ENCODE data around the gene IQSEC1. TPM values are rescaled to one million over a fixed set of nuclear protein-coding genes. Genes with fewer than 3 reads are reported as not detected.
A peak's percentile ranks its signal among the peaks of the same experiment; 100 is the strongest.

IQSEC1 gene
- total RNA-seq, 4 donors from 2014 or later = 56.1 to 99.5 (median 78.2) TPM

GRCh38 chr3:12870942-12871341, 202.3 kb downstream of the IQSEC1 start:
- no peak for DNase-seq (ENCODE audit: extremely low spot score)
- peak overlapping the region in 1 of 4 donors; percentile 39 for H3K27ac ChIP-seq (replicated peaks in 1 of 4)
- peaks cover 0 to 8% (median 0%) of the 10 kb centered on the region in 4 donors for H3K27me3 ChIP-seq
- H3K4me3 ChIP-seq = no peak overlapping the region
- no peaks in the 10 kb centered on the region for H3K36me3 ChIP-seq
- no peaks in the 10 kb centered on the region for H3K9me3 ChIP-seq
- intact Hi-C loops (cut with DNase I) = no loop called here
- H3K4me1 ChIP-seq = peaks cover 13 to 21% (median 18%) of the 10 kb centered on the region in 4 donors
- 65% methylated on average over 9 of the region's 9 CpGs for WGBS
- no peak for TF ChIP-seq POLR2A (IDR thresholded peaks at IDR 0.05; ENCODE audit: low read depth)
- TF ChIP-seq CTCF (IDR thresholded peaks at IDR 0.05) = no peak
- no peak for TF ChIP-seq EP300 (IDR thresholded peaks at IDR 0.05)
- TF ChIP-seq POLR2AphosphoS5 (IDR thresholded peaks at IDR 0.05) = no peak

- WGBS = 23% methylated on average over 13 of the region's 28 CpGs
- intact Hi-C loops (cut with DNase I) = loop anchor here (2.0 kb wide), 1 partner anchor 128 kb away; no protein-coding TSS in a partner anchor
- DNase-seq (ENCODE audit: extremely low spot score) = no peak
- H3K27ac ChIP-seq (replicated peaks in 1 of 4) = peak overlapping the region in 1 of 4 donors; percentile 31
- TF ChIP-seq EP300 (IDR thresholded peaks at IDR 0.05) (no peak), POLR2A (IDR thresholded peaks at IDR 0.05; ENCODE audit: low read depth) (no peak), POLR2AphosphoS5 (IDR thresholded peaks at IDR 0.05) (no peak), CTCF (IDR thresholded peaks at IDR 0.05) (no peak)
- peak overlapping the region; percentile 16 to 40 (median 34) for H3K4me3 ChIP-seq
- peaks cover 11 to 15% (median 14%) of the 10 kb centered on the region in 4 donors for H3K4me1 ChIP-seq
- H3K27me3 ChIP-seq = peaks cover 0 to 5% (median 0%) of the 10 kb centered on the region in 4 donors
- peaks cover 0 to 8% (median 0%) of the 10 kb centered on the region in 4 donors for H3K9me3 ChIP-seq
- no peaks in the 10 kb centered on the region for H3K36me3 ChIP-seq
Observed at GRCh38 chr3:12869035-12869621, 204.1 kb downstream of the IQSEC1 start.

- DNase-seq (ENCODE audit: extremely low spot score) = no peak
- intact Hi-C loops (cut with DNase I) = loop anchor here (1.0 to 2.0 kb wide), 2 partner anchors 24 to 128 kb away; no protein-coding TSS in a partner anchor
- Histone ChIP-seq H3K27me3 (peaks cover 0 to 5% (median 0%) of the 10 kb centered on the region in 4 donors), H3K4me1 (peaks cover 11 to 15% (median 14%) of the 10 kb centered on the region in 4 donors), H3K9me3 (peaks cover 0 to 8% (median 0%) of the 10 kb centered on the region in 4 donors), H3K27ac (replicated peaks in 1 of 4) (peak overlapping the region in 2 of 4 donors; percentile 31 to 48), H3K4me3 (peak overlapping the region; percentile 16 to 40 (median 34)), H3K36me3 (no peaks in the 10 kb centered on the region)
- 32% methylated on average over 44 of the region's 45 CpGs for WGBS
- TF ChIP-seq POLR2AphosphoS5 (IDR thresholded peaks at IDR 0.05) = peak in 1 of 2 donors; percentile 66
- no peak for TF ChIP-seq POLR2A (IDR thresholded peaks at IDR 0.05; ENCODE audit: low read depth)
- no peak for TF ChIP-seq EP300 (IDR thresholded peaks at IDR 0.05)
- peak; percentile 90 to 95 (median 93) for TF ChIP-seq CTCF (IDR thresholded peaks at IDR 0.05)
Observed at GRCh38 chr3:12868039-12869034, 204.9 kb downstream of the IQSEC1 start.

GRCh38 chr3:12866836-12867235, 206.4 kb downstream of the IQSEC1 start:
- Histone ChIP-seq H3K4me1 (peaks cover 11 to 15% (median 14%) of the 10 kb centered on the region in 4 donors), H3K27me3 (peaks cover 0 to 5% (median 0%) of the 10 kb centered on the region in 4 donors), H3K9me3 (peaks cover 0 to 8% (median 0%) of the 10 kb centered on the region in 4 donors), H3K4me3 (no peak overlapping the region), H3K36me3 (no peaks in the 10 kb centered on the region), H3K27ac (replicated peaks in 1 of 4) (no peak overlapping the region)
- intact Hi-C loops (cut with DNase I) = no loop called here
- no peak for DNase-seq (ENCODE audit: extremely low spot score)
- 85% methylated on average over 6 of the region's 6 CpGs for WGBS
- TF ChIP-seq CTCF (IDR thresholded peaks at IDR 0.05) = no peak
- no peak for TF ChIP-seq POLR2A (IDR thresholded peaks at IDR 0.05; ENCODE audit: low read depth)
- no peak for TF ChIP-seq POLR2AphosphoS5 (IDR thresholded peaks at IDR 0.05)
- no peak for TF ChIP-seq EP300 (IDR thresholded peaks at IDR 0.05)
